HG02973 (cell line): ENCODE results near the gene SLC12A4.

Experiments
- ATAC-seq: cut with Tn5 transposase; IDR thresholded peaks from one replicate; pipeline ENCODE4 v1.9.1; 2021; ENCODE audit warnings: moderate library complexity; ENCODE audit not compliant: unreplicated experiment

Gene SLC12A4

GRCh38 chr16:67902831-67903230 is 65.6 kb downstream of the SLC12A4 start:
- no peak for ATAC-seq

DNA sequence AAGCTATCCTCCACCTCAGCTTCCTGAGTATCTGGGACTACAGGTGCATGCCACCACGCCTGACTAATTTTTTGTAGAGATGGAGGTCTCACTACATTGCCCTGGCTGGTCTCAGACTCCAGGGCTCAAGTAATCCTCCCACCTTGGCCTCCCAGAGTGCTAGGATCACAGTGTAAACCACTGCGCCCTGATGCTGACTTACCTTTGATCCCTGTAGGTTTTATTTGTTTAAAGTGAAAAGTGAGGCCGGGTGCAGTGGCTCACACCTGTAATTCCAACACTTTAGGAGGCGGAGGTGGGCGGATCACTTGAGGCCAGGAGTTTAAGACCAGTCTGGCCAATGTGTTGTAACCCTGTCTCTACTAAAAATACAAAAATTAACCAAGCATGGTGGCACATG is 66.7 kb downstream of the SLC12A4 start:
- ATAC-seq = no peak

DNA sequence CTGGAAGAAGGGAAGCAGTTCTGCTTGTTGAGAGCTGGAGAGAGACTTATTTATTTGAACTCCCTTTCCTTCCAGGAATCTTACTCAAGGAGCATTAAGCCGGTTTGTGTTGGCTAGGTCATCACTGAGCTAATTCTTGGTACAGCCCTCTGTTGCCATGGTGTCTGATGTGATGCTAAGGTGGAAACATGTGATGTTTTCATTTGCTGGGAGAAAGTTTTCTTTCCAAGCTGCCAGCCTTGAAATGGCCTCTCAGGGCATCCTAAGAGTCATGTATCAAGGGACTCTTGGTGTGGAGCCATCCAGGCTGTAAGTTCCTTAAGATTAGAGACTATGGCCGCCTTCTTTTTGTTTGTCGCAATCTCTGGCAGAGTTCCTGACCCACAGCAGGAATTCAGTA is 71.2 kb downstream of the SLC12A4 start:
- no peak for ATAC-seq

DNA sequence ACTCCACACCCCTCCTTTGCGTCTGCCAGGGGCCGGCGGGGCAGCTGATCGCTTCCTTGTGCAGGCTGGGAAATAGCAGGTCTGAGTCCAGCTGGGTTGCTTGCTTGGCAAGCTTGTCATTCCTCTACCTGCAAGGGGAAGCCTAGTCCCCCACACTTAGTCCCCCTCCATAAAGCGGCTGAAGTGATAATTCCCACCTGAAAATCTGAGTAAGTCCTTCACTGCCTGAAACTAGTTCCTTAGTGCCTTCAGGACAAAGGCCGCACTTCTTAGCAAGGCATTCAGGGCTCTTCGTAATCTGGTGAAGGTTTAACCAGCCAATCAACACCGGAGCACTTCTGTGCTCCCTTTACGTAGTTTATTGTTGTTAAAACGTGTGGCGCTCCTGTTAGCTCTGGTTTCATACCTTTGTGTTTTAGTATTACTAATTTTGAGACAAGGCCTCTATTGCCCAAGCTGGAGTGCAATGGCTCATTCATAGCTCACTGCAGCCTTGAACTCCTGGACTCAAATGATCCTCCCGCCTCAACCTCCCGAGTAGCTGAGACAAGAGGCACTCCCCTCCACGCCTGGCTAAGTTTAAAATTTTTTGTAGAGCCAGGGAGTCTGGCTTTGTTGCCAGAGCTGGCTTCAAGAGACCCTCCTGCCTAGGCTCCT is 74.6 kb downstream of the SLC12A4 start:
- ATAC-seq = no peak
